ENCODE measurements around the gene PEPD.

The PEPD gene

GRCh38 chr19:33453265-33453664 lies 68.3 kb downstream of the PEPD start:
- no peak for DNase-seq

- DNase-seq: no peak
Measured at GRCh38 chr19:33450689-33451088, 70.9 kb downstream of the PEPD start.

- DNase-seq: no peak
Measured at GRCh38 chr19:33449799-33450198, 71.8 kb downstream of the PEPD start.

GRCh38 chr19:33448159-33448516 lies 73.5 kb downstream of the PEPD start:
- no peak for DNase-seq

- DNase-seq: no peak
Measured at GRCh38 chr19:33447336-33448158, 74.0 kb downstream of the PEPD start.

GRCh38 chr19:33446330-33447293 lies 75.0 kb downstream of the PEPD start:
- no peak for DNase-seq

- no peak for DNase-seq
Measured at GRCh38 chr19:33445442-33446329, 75.9 kb downstream of the PEPD start.

GRCh38 chr19:33444562-33445441 lies 76.8 kb downstream of the PEPD start:
- DNase-seq: no peak

GRCh38 chr19:33443638-33444561 lies 77.7 kb downstream of the PEPD start:
- DNase-seq: no peak

- no peak for DNase-seq
Measured at GRCh38 chr19:33442706-33443105, 78.9 kb downstream of the PEPD start.

GRCh38 chr19:33441828-33442227 lies 79.8 kb downstream of the PEPD start:
- DNase-seq: no peak

GRCh38 chr19:33441277-33441699 lies 80.3 kb downstream of the PEPD start:
- DNase-seq: no peak

GRCh38 chr19:33440682-33441081 lies 80.9 kb downstream of the PEPD start:
- no peak for DNase-seq

GRCh38 chr19:33440241-33440640 lies 81.3 kb downstream of the PEPD start:
- no peak for DNase-seq

- no peak for DNase-seq
Measured at GRCh38 chr19:33438987-33439781, 82.4 kb downstream of the PEPD start.

GRCh38 chr19:33437821-33438671 lies 83.5 kb downstream of the PEPD start:
- no peak for DNase-seq

- DNase-seq: no peak
Measured at GRCh38 chr19:33437393-33437820, 84.2 kb downstream of the PEPD start.

All from stimulated activated CD4-positive, alpha-beta T cell treated with anti-CD3 and anti-CD28 coated beads, Interleukin-4, amount 100 ng/mL, for 24 hours (primary cell).